Smooth muscle cell (in vitro differentiated cells): ENCODE measurements around the gene NAA35. TPM values are rescaled to one million over a fixed set of nuclear protein-coding genes. Genes with fewer than 3 reads are reported as not detected.
"Not testable (repeated sequence)": the region's sequence is repeated elsewhere in the genome, so short reads cannot be mapped to it uniquely, and the experiment has no call there.

ENCODE experiments used
- DNase-seq: peaks from one replicate; lab custom pipeline; 2025; ENCODE audit not compliant: unreplicated experiment; lab: John Stamatoyannopoulos, UW
- H2AFZ ChIP-seq: fragments of 200-600 bp; sonication (generic); 2 replicates; pipeline ENCODE4 v1.6.0; 2016; ENCODE audit warnings: antibody characterized with exemption, low read depth, mild to moderate bottlenecking
- H3F3A ChIP-seq: fragments of 200-600 bp; sonication (generic); 2 replicates; pipeline ENCODE4 v1.6.0; 2017; ENCODE audit warnings: antibody characterized with exemption, low read depth
- H3K27ac ChIP-seq: fragments of 200-600 bp; sonication (generic); 2 replicates; pipeline ENCODE4 v1.5.1; 2016; ENCODE audit warnings: low read depth, mild to moderate bottlenecking
- H3K27me3 ChIP-seq: fragments of 200-600 bp; sonication (generic); 2 replicates; pipeline ENCODE4 v1.6.1; 2016; ENCODE audit warnings: low read depth, mild to moderate bottlenecking
- H3K36me3 ChIP-seq: fragments of 200-600 bp; sonication (generic); 2 replicates; pipeline ENCODE4 v1.5.1; 2016; ENCODE audit warnings: low read depth
- H3K4me1 ChIP-seq: fragments of 200-600 bp; sonication (generic); 2 replicates; pipeline ENCODE4 v1.5.1; 2016; ENCODE audit warnings: low read depth
- H3K4me2 ChIP-seq: fragments of 200-600 bp; sonication (generic); 2 replicates; pipeline ENCODE4 v1.6.0; 2016; ENCODE audit warnings: mild to moderate bottlenecking
- H3K4me3 ChIP-seq: fragments of 200-600 bp; sonication (generic); 2 replicates; pipeline ENCODE4 v1.5.1; 2016; ENCODE audit warnings: mild to moderate bottlenecking
- H3K79me2 ChIP-seq: fragments of 200-600 bp; sonication (generic); 2 replicates; pipeline ENCODE4 v1.6.0; 2016; ENCODE audit warnings: low read depth, mild to moderate bottlenecking
- H3K9ac ChIP-seq: fragments of 200-600 bp; sonication (generic); 2 replicates; pipeline ENCODE4 v1.6.0; 2016; ENCODE audit warnings: low read depth
- H3K9me3 ChIP-seq: fragments of 200-600 bp; sonication (generic); replicated peaks from 2 replicates; pipeline ENCODE4 v1.5.1; 2016; ENCODE audit warnings: low read depth
- H4K20me1 ChIP-seq: fragments of 200-600 bp; sonication (generic); 2 replicates; pipeline ENCODE4 v1.6.0; 2016; ENCODE audit warnings: low read depth
- CTCF ChIP-seq: fragments of 200-600 bp; sonication (generic); IDR thresholded peaks from 2 replicates; pipeline ENCODE4 v1.5.1; 2017; ENCODE audit warnings: borderline replicate concordance, mild to moderate bottlenecking, antibody characterized with exemption; ENCODE audit not compliant: insufficient read depth, poor library complexity, severe bottlenecking
- WGBS: methylation state at CpG from one replicate; pipeline ENCODE4 v1.1.7; 2016; ENCODE audit warnings: low lambda C conversion rate; 5-methylcytosine and 5-hydroxymethylcytosine counted together
- polyA plus RNA-seq: library from polyadenylated mRNA; unstranded; fragments of >200 nt; fragmentation: Nextera tagmentation; extraction: Ambion mirVana; gene quantifications from 2 replicates; pipeline ENCODE4 v1.2.1, GENCODE V29; 2016
- total RNA-seq: library from RNA; depleted of rRNA; stranded (reverse); fragments of >200 nt; gene quantifications from 2 replicates; pipeline ENCODE4 v1.2.3, GENCODE V29; 2014

Gene NAA35
- total and polyA plus RNA-seq, 2 experiments from 2014 or later, result 14.9 to 26.4 TPM

DNA sequence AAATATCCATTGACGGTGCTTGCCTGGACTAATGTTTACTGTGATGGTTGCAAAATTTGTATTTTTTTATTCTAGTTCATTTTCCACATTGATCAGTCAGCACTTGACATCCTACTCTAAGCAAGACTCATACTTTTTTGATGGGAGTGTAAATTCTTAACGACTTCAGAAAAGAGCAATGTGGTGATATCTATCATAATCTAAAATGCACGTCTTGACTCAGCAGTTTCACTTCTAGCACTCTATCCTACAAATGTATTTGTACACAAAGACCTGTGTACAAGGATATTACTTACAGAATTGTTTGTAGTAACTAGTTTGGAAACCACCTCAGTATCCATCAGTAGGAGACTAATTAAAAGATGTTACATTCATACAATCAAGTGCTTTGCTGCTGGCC is 24.0 kb downstream of the NAA35 start:
- H3K9me3 ChIP-seq, result no peaks in the 10 kb centered on the region
- H3K27me3 ChIP-seq, result no peaks in the 10 kb centered on the region
- H2AFZ ChIP-seq, result no peak overlapping the region
- peaks cover 16% of the 10 kb centered on the region for H4K20me1 ChIP-seq
- H3K27ac ChIP-seq, result no peak overlapping the region
- H3K4me2 ChIP-seq, result no peak overlapping the region
- no peak overlapping the region for H3K4me3 ChIP-seq
- no peak for DNase-seq
- TF ChIP-seq CTCF, result no peak
- 97% methylated on average over 3 of the region's 3 CpGs for WGBS
- H3F3A ChIP-seq, result no peaks in the 10 kb centered on the region
- H3K36me3 ChIP-seq, result peaks cover 5% of the 10 kb centered on the region
- H3K4me1 ChIP-seq, result peaks cover 5% of the 10 kb centered on the region
- peaks cover 8% of the 10 kb centered on the region for H3K79me2 ChIP-seq
- H3K9ac ChIP-seq, result no peak overlapping the region

GRCh38 chr9:85969727-85970126 is 28.8 kb downstream of the NAA35 start:
- H3K36me3 ChIP-seq, result peaks cover 8% of the 10 kb centered on the region
- no peaks in the 10 kb centered on the region for H3K4me1 ChIP-seq
- TF ChIP-seq CTCF, result no peak
- no peak overlapping the region for H3K4me2 ChIP-seq
- no peaks in the 10 kb centered on the region for H4K20me1 ChIP-seq
- H3K27ac ChIP-seq, result no peak overlapping the region
- no peak for DNase-seq
- WGBS, result 87% methylated on average over 1 of the region's 1 CpG
- no peak overlapping the region for H2AFZ ChIP-seq
- no peaks in the 10 kb centered on the region for H3K9me3 ChIP-seq
- H3F3A ChIP-seq, result no peaks in the 10 kb centered on the region
- H3K9ac ChIP-seq, result no peak overlapping the region
- H3K27me3 ChIP-seq, result no peaks in the 10 kb centered on the region
- H3K4me3 ChIP-seq, result no peak overlapping the region
- H3K79me2 ChIP-seq, result no peaks in the 10 kb centered on the region

GRCh38 chr9:85971731-85972130 is 30.8 kb downstream of the NAA35 start:
- Histone ChIP-seq H3K9me3 (no peaks in the 10 kb centered on the region), H3F3A (no peaks in the 10 kb centered on the region), H3K79me2 (no peaks in the 10 kb centered on the region), H3K4me1 (no peaks in the 10 kb centered on the region), H3K4me2 (no peak overlapping the region), H3K36me3 (peaks cover 19% of the 10 kb centered on the region), H3K9ac (no peak overlapping the region), H2AFZ (no peak overlapping the region), H4K20me1 (no peaks in the 10 kb centered on the region), H3K27me3 (no peaks in the 10 kb centered on the region), H3K4me3 (no peak overlapping the region), H3K27ac (no peak overlapping the region)
- TF ChIP-seq CTCF, result no peak
- DNase-seq, result no peak

DNA sequence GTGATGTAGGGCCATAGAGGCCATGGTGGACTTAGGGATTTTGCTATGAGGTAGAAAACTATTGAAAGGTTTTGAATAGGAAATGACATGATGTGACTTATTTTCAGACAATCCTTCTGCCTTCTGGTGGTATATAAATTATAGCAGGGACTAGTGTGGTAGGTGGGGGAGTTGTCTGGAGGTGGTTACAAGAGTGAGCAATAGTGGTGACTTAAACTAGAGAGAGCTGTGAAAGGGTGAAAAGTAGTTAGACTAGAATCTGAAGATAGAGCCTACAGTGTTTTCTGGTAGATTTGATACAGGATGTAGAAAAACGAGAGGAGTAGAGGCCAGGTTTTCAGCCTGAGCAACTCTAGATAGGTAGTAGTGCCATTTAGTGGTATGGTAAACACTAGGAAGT is 32.3 kb downstream of the NAA35 start:
- Histone ChIP-seq H3K9me3 (no peaks in the 10 kb centered on the region), H3K36me3 (peaks cover 30% of the 10 kb centered on the region)
- no peak for TF ChIP-seq CTCF

DNA sequence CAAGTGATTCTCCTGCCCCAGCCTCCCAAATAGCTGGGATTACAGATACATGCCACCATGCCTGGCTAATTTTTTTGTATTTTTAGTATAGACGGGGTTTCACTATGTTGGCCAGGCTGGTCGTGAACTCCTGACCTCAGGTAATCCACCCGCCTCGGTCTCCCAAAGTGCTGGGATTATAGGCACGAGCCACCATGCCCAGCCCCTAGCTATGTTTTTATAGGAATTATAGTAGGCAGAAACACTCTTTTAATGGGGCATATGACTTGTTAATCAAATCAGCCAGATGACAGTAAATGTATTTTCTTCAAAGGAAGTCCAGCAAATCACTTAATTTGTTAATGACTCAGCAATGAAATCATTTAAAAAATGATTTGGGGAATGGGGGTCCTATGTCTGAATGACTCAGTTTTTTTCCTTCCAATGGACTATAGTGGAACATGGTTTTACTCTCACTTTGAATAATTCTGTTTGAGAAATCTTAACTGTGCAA is 33.2 kb downstream of the NAA35 start:
- not testable (repeated sequence) for H3K27me3 ChIP-seq, H3K4me1 ChIP-seq, H3K79me2 ChIP-seq, H3K4me2 ChIP-seq, H3K9me3 ChIP-seq, H3K9ac ChIP-seq, H3F3A ChIP-seq, DNase-seq, H4K20me1 ChIP-seq, H3K4me3 ChIP-seq, H2AFZ ChIP-seq, H3K27ac ChIP-seq
- peaks cover 38% of the 10 kb centered on the region for H3K36me3 ChIP-seq
- WGBS, result 98% methylated on average over 5 of the region's 5 CpGs

More for the DNA sequence above, 32.3 kb downstream of the NAA35 start:
- no peak overlapping the region for H3K4me3 ChIP-seq
- no peaks in the 10 kb centered on the region for H3K79me2 ChIP-seq
- WGBS, result 95% methylated on average over 1 of the region's 1 CpG
- peaks cover 2% of the 10 kb centered on the region for H3K4me1 ChIP-seq
- H3K9ac ChIP-seq, result no peak overlapping the region
- no peaks in the 10 kb centered on the region for H3K27me3 ChIP-seq
- H3F3A ChIP-seq, result no peaks in the 10 kb centered on the region
- H3K27ac ChIP-seq, result no peak overlapping the region
- DNase-seq, result no peak
- no peak overlapping the region for H3K4me2 ChIP-seq
- no peak overlapping the region for H2AFZ ChIP-seq
- no peaks in the 10 kb centered on the region for H4K20me1 ChIP-seq
